ENCODE data around the gene AOPEP. TPM values are rescaled to one million over a fixed set of nuclear protein-coding genes. Genes with fewer than 3 reads are reported as not detected.

AOPEP gene
- total and polyA plus RNA-seq, 2 donors = 9.6 to 36.5 TPM

DNA sequence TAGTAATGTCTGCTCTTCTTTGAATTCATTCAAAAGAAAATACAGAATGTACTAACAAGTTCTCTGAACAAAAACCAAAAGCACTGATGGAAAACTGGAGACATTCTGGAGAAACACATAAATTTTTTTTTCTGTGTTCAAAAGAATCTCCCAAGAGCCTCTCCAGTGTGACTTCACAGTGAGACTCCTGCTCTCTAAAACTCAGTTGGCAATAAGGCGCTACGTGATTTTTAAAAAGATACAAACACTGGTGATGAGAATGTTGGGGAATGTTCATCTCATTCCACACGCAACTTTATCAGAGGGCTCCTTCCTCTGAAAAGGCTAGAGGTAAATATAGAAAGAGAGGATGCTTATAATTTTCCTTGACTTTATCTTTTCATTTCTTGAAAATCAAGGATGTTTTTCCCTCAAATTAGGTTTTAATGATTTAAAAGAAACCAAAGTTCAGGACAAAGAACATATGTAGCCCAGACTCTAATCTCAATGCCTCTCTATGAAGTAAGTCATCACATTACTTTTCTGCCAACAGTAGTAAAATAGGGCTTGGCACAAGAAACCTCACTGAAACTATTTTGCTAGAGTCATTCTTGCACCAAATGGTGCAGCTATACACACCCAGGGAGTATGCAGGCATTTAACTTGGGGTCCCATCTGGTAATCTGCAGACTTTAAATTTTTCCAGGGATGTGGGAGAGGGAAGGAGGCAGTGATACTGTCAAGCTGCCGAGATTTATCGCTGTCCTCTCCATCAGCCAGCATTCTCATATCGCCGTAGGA is 12.9 kb upstream of the AOPEP start:
- Histone ChIP-seq H3K36me3 (ENCODE audit: control insufficient read depth in 2 of 2, insufficient read depth in 2 of 2, low read length in 1 of 2) (no peaks in the 10 kb centered on the region), H3K27ac (ENCODE audit: low read depth in 1 of 2, low read length in 1 of 2) (no peak overlapping the region), H3K9me3 (ENCODE audit: control insufficient read depth in 2 of 2, insufficient read depth in 1 of 2, low read length in 1 of 2) (no peaks in the 10 kb centered on the region), H3K4me1 (ENCODE audit: control insufficient read depth in 2 of 2, insufficient read depth in 2 of 2, low read length in 2 of 2) (no peaks in the 10 kb centered on the region), H3K4me3 (ENCODE audit: low read length in 2 of 2) (no peak overlapping the region), H3K27me3 (ENCODE audit: control insufficient read depth in 2 of 2, insufficient read depth in 1 of 2, low read length in 1 of 2) (peaks cover 0 to 3% of the 10 kb centered on the region in 2 donors)
- 94% methylated on average over 7 of the region's 7 CpGs for WGBS
- DNase-seq (ENCODE audit: low read depth in 6 of 9, low spot score in 9 of 9) = no peak

- no peak for DNase-seq (ENCODE audit: low read depth in 6 of 9, low spot score in 9 of 9)
- WGBS = 92% methylated on average over 4 of the region's 4 CpGs
- Histone ChIP-seq H3K4me3 (ENCODE audit: low read length in 2 of 2) (no peak overlapping the region), H3K4me1 (ENCODE audit: control insufficient read depth in 2 of 2, insufficient read depth in 2 of 2, low read length in 2 of 2) (no peaks in the 10 kb centered on the region), H3K9me3 (ENCODE audit: control insufficient read depth in 2 of 2, insufficient read depth in 1 of 2, low read length in 1 of 2) (no peaks in the 10 kb centered on the region), H3K36me3 (ENCODE audit: control insufficient read depth in 2 of 2, insufficient read depth in 2 of 2, low read length in 1 of 2) (no peaks in the 10 kb centered on the region), H3K27me3 (ENCODE audit: control insufficient read depth in 2 of 2, insufficient read depth in 1 of 2, low read length in 1 of 2) (peaks cover 0 to 3% of the 10 kb centered on the region in 2 donors), H3K27ac (ENCODE audit: low read depth in 1 of 2, low read length in 1 of 2) (no peak overlapping the region)
These were observed 12.0 kb upstream of the AOPEP start for GRCh38 chr9:94714494-94714893.

DNA sequence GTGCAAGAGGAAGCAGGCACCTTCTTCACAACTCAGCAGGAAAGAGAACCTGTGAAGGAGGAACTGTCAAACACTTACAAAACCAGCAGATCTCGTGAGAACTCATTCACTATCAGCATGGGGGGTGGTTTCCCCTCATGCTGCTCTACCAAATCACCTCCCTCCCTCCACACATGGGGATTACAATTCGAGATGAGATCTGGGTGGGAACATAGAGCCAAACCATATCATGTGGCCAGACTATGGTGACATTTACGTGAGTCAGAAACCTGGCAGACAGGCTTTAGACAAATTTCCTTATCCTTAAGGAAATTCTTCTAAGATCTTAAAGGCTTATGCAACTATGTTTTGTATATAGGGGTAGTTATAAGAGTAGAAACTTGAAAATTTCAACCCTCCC is 8.7 kb upstream of the AOPEP start:
- no peaks in the 10 kb centered on the region for H3K4me1 ChIP-seq (ENCODE audit: control insufficient read depth in 2 of 2, insufficient read depth in 2 of 2, low read length in 2 of 2)
- WGBS = 64% methylated on average over 3 of the region's 3 CpGs
- no peaks in the 10 kb centered on the region for H3K36me3 ChIP-seq (ENCODE audit: control insufficient read depth in 2 of 2, insufficient read depth in 2 of 2, low read length in 1 of 2)
- no peak for DNase-seq (ENCODE audit: low read depth in 6 of 9, low spot score in 9 of 9)
- peaks cover 2 to 3% of the 10 kb centered on the region in 2 donors for H3K27me3 ChIP-seq (ENCODE audit: control insufficient read depth in 2 of 2, insufficient read depth in 1 of 2, low read length in 1 of 2)
- no peaks in the 10 kb centered on the region for H3K9me3 ChIP-seq (ENCODE audit: control insufficient read depth in 2 of 2, insufficient read depth in 1 of 2, low read length in 1 of 2)
- no peak overlapping the region for H3K27ac ChIP-seq (ENCODE audit: low read depth in 1 of 2, low read length in 1 of 2)
- H3K4me3 ChIP-seq (ENCODE audit: low read length in 2 of 2) = no peak overlapping the region

DNA sequence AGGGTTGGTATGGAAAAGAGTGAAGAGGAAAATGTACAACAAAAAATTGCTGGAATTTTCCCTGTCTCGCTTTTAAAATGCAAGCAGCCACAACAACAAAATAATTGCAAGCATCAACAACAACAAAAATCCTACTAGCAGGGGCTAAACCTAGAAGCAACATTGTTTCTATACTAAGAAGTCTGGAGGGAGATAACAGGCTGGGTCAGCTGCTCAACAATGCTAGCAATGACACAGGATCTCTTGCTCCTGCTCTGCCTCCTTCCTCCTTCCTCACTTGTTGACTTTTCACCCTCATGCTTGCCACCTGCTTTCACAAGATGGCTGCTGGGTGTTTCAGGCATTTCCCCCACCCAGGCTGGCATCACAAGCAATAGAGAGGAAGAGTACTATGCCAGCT is 7.6 kb upstream of the AOPEP start:
- H3K4me3 ChIP-seq (ENCODE audit: low read length in 2 of 2) = no peak overlapping the region
- no peaks in the 10 kb centered on the region for H3K4me1 ChIP-seq (ENCODE audit: control insufficient read depth in 2 of 2, insufficient read depth in 2 of 2, low read length in 2 of 2)
- no peaks in the 10 kb centered on the region for H3K9me3 ChIP-seq (ENCODE audit: control insufficient read depth in 2 of 2, insufficient read depth in 1 of 2, low read length in 1 of 2)
- no peak overlapping the region for H3K27ac ChIP-seq (ENCODE audit: low read depth in 1 of 2, low read length in 1 of 2)
- WGBS = 98% methylated on average over 1 of the region's 1 CpG
- peaks cover 2 to 3% of the 10 kb centered on the region in 2 donors for H3K27me3 ChIP-seq (ENCODE audit: control insufficient read depth in 2 of 2, insufficient read depth in 1 of 2, low read length in 1 of 2)
- H3K36me3 ChIP-seq (ENCODE audit: control insufficient read depth in 2 of 2, insufficient read depth in 2 of 2, low read length in 1 of 2) = no peaks in the 10 kb centered on the region
- DNase-seq (ENCODE audit: low read depth in 6 of 9, low spot score in 9 of 9) = no peak

DNA sequence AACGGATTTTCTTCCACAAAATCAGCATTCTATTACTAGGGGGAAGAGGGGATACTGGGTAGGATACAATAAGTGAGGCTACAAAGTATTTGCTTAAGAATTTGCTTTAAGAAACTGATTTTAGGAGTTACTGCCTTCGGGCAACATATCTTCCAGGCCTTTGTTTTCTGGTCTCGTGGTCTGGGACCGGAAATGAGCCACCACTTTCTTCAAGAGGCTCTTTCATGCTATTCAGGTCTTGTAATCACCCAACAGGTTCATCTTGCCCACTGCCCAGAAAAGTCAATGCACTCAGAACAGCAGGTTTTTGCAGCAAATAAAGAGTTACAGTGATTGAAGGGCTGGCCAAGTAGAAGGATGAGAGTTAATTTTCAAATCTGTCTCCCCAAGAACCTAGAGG is 6.6 kb upstream of the AOPEP start:
- Histone ChIP-seq H3K4me3 (ENCODE audit: low read length in 2 of 2) (no peak overlapping the region), H3K27me3 (ENCODE audit: control insufficient read depth in 2 of 2, insufficient read depth in 1 of 2, low read length in 1 of 2) (peaks cover 0 to 2% of the 10 kb centered on the region in 2 donors), H3K27ac (ENCODE audit: low read depth in 1 of 2, low read length in 1 of 2) (no peak overlapping the region)

GRCh38 chr9:94720846-94721549 is 5.5 kb upstream of the AOPEP start:
- Histone ChIP-seq H3K27me3 (ENCODE audit: control insufficient read depth in 2 of 2, insufficient read depth in 1 of 2, low read length in 1 of 2) (peaks cover 0 to 2% of the 10 kb centered on the region in 2 donors), H3K4me1 (ENCODE audit: control insufficient read depth in 2 of 2, insufficient read depth in 2 of 2, low read length in 2 of 2) (peaks cover 2% of the 10 kb centered on the region in 2 donors), H3K36me3 (ENCODE audit: control insufficient read depth in 2 of 2, insufficient read depth in 2 of 2, low read length in 1 of 2) (no peaks in the 10 kb centered on the region), H3K4me3 (ENCODE audit: low read length in 2 of 2) (no peak overlapping the region), H3K9me3 (ENCODE audit: control insufficient read depth in 2 of 2, insufficient read depth in 1 of 2, low read length in 1 of 2) (no peaks in the 10 kb centered on the region), H3K27ac (ENCODE audit: low read depth in 1 of 2, low read length in 1 of 2) (no peak overlapping the region)
- no peak for DNase-seq (ENCODE audit: low read depth in 6 of 9, low spot score in 9 of 9)
- 97% methylated on average over 5 of the region's 5 CpGs for WGBS

More for the DNA sequence above, 6.6 kb upstream of the AOPEP start:
- no peak for DNase-seq (ENCODE audit: low read depth in 6 of 9, low spot score in 9 of 9)
- WGBS = 82% methylated on average over 4 of the region's 4 CpGs
- Histone ChIP-seq H3K4me1 (ENCODE audit: control insufficient read depth in 2 of 2, insufficient read depth in 2 of 2, low read length in 2 of 2) (no peaks in the 10 kb centered on the region), H3K36me3 (ENCODE audit: control insufficient read depth in 2 of 2, insufficient read depth in 2 of 2, low read length in 1 of 2) (no peaks in the 10 kb centered on the region), H3K9me3 (ENCODE audit: control insufficient read depth in 2 of 2, insufficient read depth in 1 of 2, low read length in 1 of 2) (no peaks in the 10 kb centered on the region)

GRCh38 chr9:94721754-94722153 is 4.7 kb upstream of the AOPEP start:
- no peaks in the 10 kb centered on the region for H3K9me3 ChIP-seq (ENCODE audit: control insufficient read depth in 2 of 2, insufficient read depth in 1 of 2, low read length in 1 of 2)
- no peak overlapping the region for H3K27ac ChIP-seq (ENCODE audit: low read depth in 1 of 2, low read length in 1 of 2)
- peaks cover 0 to 2% of the 10 kb centered on the region in 2 donors for H3K27me3 ChIP-seq (ENCODE audit: control insufficient read depth in 2 of 2, insufficient read depth in 1 of 2, low read length in 1 of 2)
- no peaks in the 10 kb centered on the region for H3K36me3 ChIP-seq (ENCODE audit: control insufficient read depth in 2 of 2, insufficient read depth in 2 of 2, low read length in 1 of 2)
- WGBS = 98% methylated on average over 2 of the region's 2 CpGs
- DNase-seq (ENCODE audit: low read depth in 6 of 9, low spot score in 9 of 9) = no peak
- H3K4me3 ChIP-seq (ENCODE audit: low read length in 2 of 2) = no peak overlapping the region
- H3K4me1 ChIP-seq (ENCODE audit: control insufficient read depth in 2 of 2, insufficient read depth in 2 of 2, low read length in 2 of 2) = peaks cover 2 to 5% of the 10 kb centered on the region in 2 donors

GRCh38 chr9:94725293-94725692 is 1.2 kb upstream of the AOPEP start:
- Histone ChIP-seq H3K4me1 (ENCODE audit: control insufficient read depth in 2 of 2, insufficient read depth in 2 of 2, low read length in 2 of 2) (peaks cover 5 to 6% of the 10 kb centered on the region in 2 donors), H3K9me3 (ENCODE audit: control insufficient read depth in 2 of 2, insufficient read depth in 1 of 2, low read length in 1 of 2) (no peaks in the 10 kb centered on the region), H3K4me3 (ENCODE audit: low read length in 2 of 2) (no peak overlapping the region), H3K27ac (ENCODE audit: low read depth in 1 of 2, low read length in 1 of 2) (no peak overlapping the region), H3K36me3 (ENCODE audit: control insufficient read depth in 2 of 2, insufficient read depth in 2 of 2, low read length in 1 of 2) (no peaks in the 10 kb centered on the region), H3K27me3 (ENCODE audit: control insufficient read depth in 2 of 2, insufficient read depth in 1 of 2, low read length in 1 of 2) (peaks cover 0 to 2% of the 10 kb centered on the region in 2 donors)
- no peak for DNase-seq (ENCODE audit: low read depth in 6 of 9, low spot score in 9 of 9)
- WGBS = 98% methylated on average over 3 of the region's 3 CpGs

- Histone ChIP-seq H3K36me3 (ENCODE audit: control insufficient read depth in 2 of 2, insufficient read depth in 2 of 2, low read length in 1 of 2) (peaks cover 0 to 2% of the 10 kb centered on the region in 2 donors), H3K4me1 (ENCODE audit: control insufficient read depth in 2 of 2, insufficient read depth in 2 of 2, low read length in 2 of 2) (peaks cover 5 to 6% of the 10 kb centered on the region in 2 donors), H3K27me3 (ENCODE audit: control insufficient read depth in 2 of 2, insufficient read depth in 1 of 2, low read length in 1 of 2) (no peaks in the 10 kb centered on the region), H3K9me3 (ENCODE audit: control insufficient read depth in 2 of 2, insufficient read depth in 1 of 2, low read length in 1 of 2) (no peaks in the 10 kb centered on the region), H3K27ac (ENCODE audit: low read depth in 1 of 2, low read length in 1 of 2) (no peak overlapping the region), H3K4me3 (ENCODE audit: low read length in 2 of 2) (no peak overlapping the region)
- 95% methylated on average over 6 of the region's 6 CpGs for WGBS
- DNase-seq (ENCODE audit: low read depth in 6 of 9, low spot score in 9 of 9) = no peak
These were observed 2.2 kb downstream of the AOPEP start for GRCh38 chr9:94728719-94729118.
